ENCODE data around the gene LRRC8C. TPM values are rescaled to one million over a fixed set of nuclear protein-coding genes. Genes with fewer than 3 reads are reported as not detected.
"Not testable (repeated sequence)": the region's sequence is repeated elsewhere in the genome, so short reads cannot be mapped to it uniquely, and the experiment has no call there.

LRRC8C gene
- total and polyA plus RNA-seq, 7 donors: 0.69 to 7.8 (median 3.8) TPM

DNA sequence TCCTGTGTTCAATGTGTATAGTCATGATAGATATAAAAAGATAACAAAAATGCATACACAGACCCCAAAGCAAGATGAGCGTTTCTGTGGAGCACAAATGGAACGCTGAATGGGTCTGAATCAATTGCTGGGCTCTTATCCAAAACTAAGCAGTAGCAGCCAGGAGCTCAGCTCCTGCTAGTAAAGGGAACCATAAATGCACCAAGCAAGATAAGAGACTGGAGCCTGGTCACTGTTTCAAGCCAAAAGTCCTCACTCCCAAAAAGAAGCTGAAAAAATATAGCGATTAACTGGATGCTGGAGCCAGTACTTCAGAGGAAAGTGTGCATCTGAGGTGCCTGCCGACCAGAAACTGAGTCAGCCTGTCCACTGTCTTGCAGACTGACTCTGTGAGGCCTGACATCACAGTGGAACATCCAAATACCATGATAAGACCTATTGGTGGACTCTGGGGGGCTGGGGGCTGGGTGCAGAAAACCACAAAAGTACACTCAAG lies 68.9 kb downstream of the LRRC8C start:
- H3K4me3 ChIP-seq: no peak overlapping the region
- H3K27me3 ChIP-seq: no peaks in the 10 kb centered on the region
- no peak overlapping the region for H3K27ac ChIP-seq
- no peak for DNase-seq
- WGBS, 2 donors: 47 to 68% methylated on average over 4 of the region's 4 CpGs
- intact Hi-C loops (cut with DNase I): no loop called here
- TF ChIP-seq EP300 (IDR thresholded peaks at IDR 0.05): no peak
- H3K36me3 ChIP-seq: no peaks in the 10 kb centered on the region
- H3K9me3 ChIP-seq: no peaks in the 10 kb centered on the region
- peaks cover 0 to 19% (median 15%) of the 10 kb centered on the region in 4 donors for H3K4me1 ChIP-seq

GRCh38 chr1:89702520-89703045 lies 69.7 kb downstream of the LRRC8C start:
- 96 to 97% methylated on average over 1 of the region's 1 CpG for WGBS, 2 donors
- H3K36me3 ChIP-seq: no peaks in the 10 kb centered on the region
- DNase-seq: no peak
- intact Hi-C loops (cut with DNase I): no loop called here
- H3K4me3 ChIP-seq: no peak overlapping the region
- H3K9me3 ChIP-seq: no peaks in the 10 kb centered on the region
- no peaks in the 10 kb centered on the region for H3K27me3 ChIP-seq
- H3K4me1 ChIP-seq: peaks cover 0 to 12% (median 11%) of the 10 kb centered on the region in 4 donors
- TF ChIP-seq POLR2AphosphoS5 (IDR thresholded peaks at IDR 0.05) (no peak), POLR2A (IDR thresholded peaks at IDR 0.05) (no peak), EP300 (IDR thresholded peaks at IDR 0.05) (no peak)
- TF ChIP-seq, protein P1, sequence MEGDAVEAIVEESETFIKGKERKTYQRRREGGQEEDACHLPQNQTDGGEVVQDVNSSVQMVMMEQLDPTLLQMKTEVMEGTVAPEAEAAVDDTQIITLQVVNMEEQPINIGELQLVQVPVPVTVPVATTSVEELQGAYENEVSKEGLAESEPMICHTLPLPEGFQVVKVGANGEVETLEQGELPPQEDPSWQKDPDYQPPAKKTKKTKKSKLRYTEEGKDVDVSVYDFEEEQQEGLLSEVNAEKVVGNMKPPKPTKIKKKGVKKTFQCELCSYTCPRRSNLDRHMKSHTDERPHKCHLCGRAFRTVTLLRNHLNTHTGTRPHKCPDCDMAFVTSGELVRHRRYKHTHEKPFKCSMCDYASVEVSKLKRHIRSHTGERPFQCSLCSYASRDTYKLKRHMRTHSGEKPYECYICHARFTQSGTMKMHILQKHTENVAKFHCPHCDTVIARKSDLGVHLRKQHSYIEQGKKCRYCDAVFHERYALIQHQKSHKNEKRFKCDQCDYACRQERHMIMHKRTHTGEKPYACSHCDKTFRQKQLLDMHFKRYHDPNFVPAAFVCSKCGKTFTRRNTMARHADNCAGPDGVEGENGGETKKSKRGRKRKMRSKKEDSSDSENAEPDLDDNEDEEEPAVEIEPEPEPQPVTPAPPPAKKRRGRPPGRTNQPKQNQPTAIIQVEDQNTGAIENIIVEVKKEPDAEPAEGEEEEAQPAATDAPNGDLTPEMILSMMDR (IDR thresholded peaks at IDR 0.05): no peak
- no peak overlapping the region for H3K27ac ChIP-seq

GRCh38 chr1:89703469-89703868 lies 70.5 kb downstream of the LRRC8C start:
- H3K4me1 ChIP-seq: peaks cover 0 to 4% (median 2%) of the 10 kb centered on the region in 4 donors
- TF ChIP-seq, protein P1 (IDR thresholded peaks at IDR 0.05): no peak
- no peak for TF ChIP-seq EP300 (IDR thresholded peaks at IDR 0.05)
- no peak for TF ChIP-seq POLR2AphosphoS5 (IDR thresholded peaks at IDR 0.05)
- TF ChIP-seq POLR2A (IDR thresholded peaks at IDR 0.05): no peak
- no peaks in the 10 kb centered on the region for H3K27me3 ChIP-seq
- intact Hi-C loops (cut with DNase I): no loop called here
- no peaks in the 10 kb centered on the region for H3K36me3 ChIP-seq
- H3K4me3 ChIP-seq: no peak overlapping the region
- no peak overlapping the region for H3K27ac ChIP-seq
- no peak for DNase-seq
- no peaks in the 10 kb centered on the region for H3K9me3 ChIP-seq
- WGBS, 2 donors: 86 to 88% methylated on average over 1 of the region's 1 CpG

GRCh38 chr1:89704014-89704413 lies 71.1 kb downstream of the LRRC8C start:
- intact Hi-C loops (cut with DNase I): no loop called here
- WGBS, 2 donors: 95 to 97% methylated on average over 2 of the region's 2 CpGs
- TF ChIP-seq, protein P1 (IDR thresholded peaks at IDR 0.05): no peak
- no peak for TF ChIP-seq POLR2AphosphoS5 (IDR thresholded peaks at IDR 0.05)
- no peak for TF ChIP-seq POLR2A (IDR thresholded peaks at IDR 0.05)
- TF ChIP-seq EP300 (IDR thresholded peaks at IDR 0.05): no peak

DNA sequence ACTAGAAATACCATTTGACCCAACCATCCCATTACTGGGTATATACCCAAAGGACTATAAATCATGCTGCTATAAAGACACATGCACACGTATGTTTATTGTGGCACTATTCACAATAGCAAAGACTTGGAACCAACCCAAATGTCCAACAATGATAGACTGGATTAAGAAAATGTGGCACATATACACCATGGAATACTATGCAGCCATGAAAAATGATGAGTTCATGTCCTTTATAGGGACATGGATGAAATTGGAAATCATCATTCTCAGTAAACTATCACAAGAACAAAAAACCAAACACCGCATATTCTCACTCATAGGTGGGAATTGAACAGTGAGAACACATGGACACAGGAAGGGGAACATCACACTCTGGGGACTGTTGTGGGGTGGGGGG lies 72.0 kb downstream of the LRRC8C start:
- H3K27me3 ChIP-seq; DNase-seq; H3K9me3 ChIP-seq; intact Hi-C loops (cut with DNase I); H3K4me3 ChIP-seq; H3K4me1 ChIP-seq; H3K27ac ChIP-seq; H3K36me3 ChIP-seq: not testable (repeated sequence)
- WGBS, 2 donors: no CpG with 5 or more reads among the region's 2 CpGs

More at GRCh38 chr1:89704014-89704413, 71.1 kb downstream of the LRRC8C start:
- no peaks in the 10 kb centered on the region for H3K9me3 ChIP-seq
- H3K4me3 ChIP-seq: no peak overlapping the region
- H3K36me3 ChIP-seq: no peaks in the 10 kb centered on the region
- no peak overlapping the region for H3K27ac ChIP-seq
- no peak for DNase-seq
- no peaks in the 10 kb centered on the region for H3K27me3 ChIP-seq
- no peaks in the 10 kb centered on the region for H3K4me1 ChIP-seq

All from sigmoid colon (tissue), 7 donors.